Kidney capillary endothelial cell (primary cell): ENCODE results near the gene TSFM.
A peak's percentile ranks its signal among the peaks of the same experiment; 100 is the strongest.

ENCODE experiments used
- DNase-seq: peaks from one replicate; pipeline ENCODE4 v3.0.0-alpha.2; 2018; ENCODE audit warnings: low spot score

TSFM gene

DNA sequence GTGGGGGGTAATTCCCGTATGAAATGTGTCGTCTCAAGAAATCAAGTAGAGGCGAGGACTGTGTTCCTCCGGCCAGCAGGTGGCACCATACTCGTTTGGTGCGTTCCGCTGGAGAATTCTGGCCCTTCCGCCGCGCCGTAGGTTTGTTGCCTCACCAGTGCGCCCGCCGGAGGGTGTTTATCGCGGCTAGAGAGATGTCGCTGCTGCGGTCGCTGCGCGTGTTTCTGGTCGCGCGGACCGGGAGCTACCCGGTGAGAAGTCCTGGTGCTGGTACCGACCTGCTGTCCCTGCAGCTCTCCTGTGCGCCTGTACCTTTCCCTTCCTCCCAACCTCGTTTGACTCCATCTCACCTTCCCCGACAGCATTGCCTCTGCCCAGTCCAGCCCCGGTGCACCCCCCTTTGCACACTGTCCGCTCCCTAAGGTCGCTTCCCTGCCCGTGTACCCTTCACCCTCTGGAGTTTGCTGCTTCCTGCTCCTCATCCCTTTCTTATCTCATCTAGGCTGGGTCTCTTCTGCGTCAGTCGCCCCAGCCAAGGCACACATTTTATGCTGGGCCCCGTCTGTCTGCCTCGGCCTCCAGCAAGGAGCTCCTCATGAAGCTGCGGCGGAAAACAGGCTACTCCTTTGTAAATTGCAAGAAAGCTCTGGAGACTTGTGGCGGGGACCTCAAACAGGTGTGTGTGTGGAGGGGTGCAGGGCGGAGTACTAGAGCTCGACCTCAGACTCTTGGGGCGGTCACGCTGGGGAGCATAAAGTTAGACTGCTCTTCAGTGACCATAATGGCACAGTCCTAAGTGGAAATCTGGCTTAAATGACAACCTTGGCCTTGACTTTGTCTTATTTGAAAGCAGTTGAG lies at the start of gene TSFM:
TSFM (plus strand) TSS at position 180 of the 858 bp plus-strand sequence; CDS start at position 195, 15 bp downstream.
- peak; percentile 83 for DNase-seq

DNA sequence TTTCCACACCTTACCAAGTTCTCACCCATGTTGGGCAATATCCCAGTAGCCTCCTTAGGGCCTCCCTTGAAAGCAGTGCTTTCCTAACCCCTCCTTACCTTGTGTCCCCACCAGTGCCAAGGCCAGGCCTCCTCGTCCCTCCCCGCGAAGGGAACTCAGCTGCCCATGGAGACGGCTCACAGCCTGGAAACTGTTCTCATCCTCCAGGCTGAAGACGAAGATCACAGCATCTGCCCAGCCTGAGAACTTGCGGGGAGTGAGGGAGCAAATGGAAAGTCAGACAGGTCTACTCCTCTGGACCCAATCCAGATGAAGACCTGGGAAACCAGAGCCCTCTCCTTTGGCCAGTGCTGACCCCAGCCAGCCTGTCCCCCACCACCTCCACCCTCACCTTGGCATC lies 48.7 kb upstream of the TSFM start:
- DNase-seq: no peak

DNA sequence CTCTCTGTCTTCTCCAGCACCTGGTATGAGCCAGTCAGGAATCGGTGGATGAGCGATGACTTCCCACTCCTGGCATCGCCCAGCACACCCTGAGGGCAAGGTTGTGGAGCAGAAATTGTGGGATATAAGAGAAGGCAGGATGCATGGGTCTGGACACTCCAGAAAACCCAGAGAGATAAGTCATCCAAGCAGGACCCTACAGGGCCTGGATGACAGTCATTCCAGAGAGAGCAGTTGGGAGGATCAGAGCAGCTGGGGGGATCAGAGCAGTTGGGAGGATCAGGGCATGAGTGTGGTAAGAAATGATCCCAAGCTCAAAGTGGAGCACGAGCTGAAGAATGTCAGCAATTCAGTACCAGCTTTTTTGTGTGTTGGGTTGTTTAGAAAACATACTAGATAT lies 48.0 kb upstream of the TSFM start:
- DNase-seq: no peak

- DNase-seq: no peak
These were observed 47.3 kb upstream of the TSFM start for GRCh38 chr12:57735198-57735855.

GRCh38 chr12:57735952-57736740 lies 46.4 kb upstream of the TSFM start:
- DNase-seq: no peak

DNA sequence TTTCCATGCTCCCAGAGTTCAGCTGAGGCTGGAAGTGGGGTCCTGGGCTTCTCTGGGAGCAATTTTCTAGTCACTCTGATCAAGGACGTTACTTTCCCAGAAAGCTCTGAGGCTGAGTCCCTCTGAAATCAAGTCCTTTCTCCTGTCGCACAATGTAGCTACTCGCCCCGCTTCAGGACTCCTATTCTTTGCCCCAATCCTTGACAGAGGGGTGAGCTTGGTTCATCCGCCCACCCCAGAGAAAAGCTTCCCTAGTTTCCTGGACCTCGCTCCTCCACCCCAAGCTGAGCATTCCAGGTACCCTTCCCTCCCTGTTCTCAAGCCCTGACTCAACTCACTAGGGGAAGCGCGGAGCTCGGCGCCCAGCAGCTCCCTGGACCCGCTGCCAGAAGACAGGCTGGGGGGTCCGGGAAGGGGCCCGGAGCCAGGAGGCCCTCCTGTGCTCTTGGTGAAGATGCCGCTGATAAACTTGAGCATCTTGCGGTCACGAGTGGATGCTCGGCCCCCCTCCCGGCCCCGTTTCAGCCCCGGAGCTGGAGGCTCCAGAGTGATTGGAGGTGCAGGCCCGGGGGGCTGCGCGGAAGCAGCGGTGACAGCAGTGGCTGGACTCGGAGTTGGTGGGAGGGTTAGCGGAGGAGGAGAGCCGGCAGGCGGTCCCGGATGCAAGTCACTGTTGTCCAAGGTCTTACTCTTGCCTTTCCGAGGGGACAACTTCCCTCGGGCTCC lies 45.7 kb upstream of the TSFM start:
- no peak for DNase-seq

GRCh38 chr12:57737467-57738460 lies 44.8 kb upstream of the TSFM start:
- DNase-seq: no peak

- DNase-seq: no peak
These were observed 43.8 kb upstream of the TSFM start, which contains the start of gene AGAP2 for GRCh38 chr12:57738661-57739237. AGAP2 (minus strand) TSS chr12:57738742; CDS start chr12:57738246, 496 bp downstream.

DNA sequence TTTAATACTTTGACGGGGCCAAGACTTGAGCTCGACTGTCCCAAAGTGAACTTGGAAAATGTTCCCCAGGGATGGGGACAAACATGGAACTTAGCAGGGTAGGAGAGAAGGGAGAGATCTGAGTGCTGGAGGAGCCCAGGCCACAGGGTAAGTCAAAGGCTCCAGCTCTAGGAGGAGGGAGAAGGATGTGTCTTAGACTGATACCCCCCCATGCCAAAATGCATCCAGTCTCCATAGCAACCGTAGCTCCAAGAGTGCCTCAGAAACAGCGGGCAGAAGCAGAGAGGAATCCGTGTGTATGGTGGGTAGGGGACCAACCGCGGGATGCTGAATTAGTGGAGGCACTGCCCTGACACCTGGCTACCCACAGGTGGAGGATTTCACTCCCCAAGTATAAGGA lies 43.2 kb upstream of the TSFM start:
- no peak for DNase-seq

DNA sequence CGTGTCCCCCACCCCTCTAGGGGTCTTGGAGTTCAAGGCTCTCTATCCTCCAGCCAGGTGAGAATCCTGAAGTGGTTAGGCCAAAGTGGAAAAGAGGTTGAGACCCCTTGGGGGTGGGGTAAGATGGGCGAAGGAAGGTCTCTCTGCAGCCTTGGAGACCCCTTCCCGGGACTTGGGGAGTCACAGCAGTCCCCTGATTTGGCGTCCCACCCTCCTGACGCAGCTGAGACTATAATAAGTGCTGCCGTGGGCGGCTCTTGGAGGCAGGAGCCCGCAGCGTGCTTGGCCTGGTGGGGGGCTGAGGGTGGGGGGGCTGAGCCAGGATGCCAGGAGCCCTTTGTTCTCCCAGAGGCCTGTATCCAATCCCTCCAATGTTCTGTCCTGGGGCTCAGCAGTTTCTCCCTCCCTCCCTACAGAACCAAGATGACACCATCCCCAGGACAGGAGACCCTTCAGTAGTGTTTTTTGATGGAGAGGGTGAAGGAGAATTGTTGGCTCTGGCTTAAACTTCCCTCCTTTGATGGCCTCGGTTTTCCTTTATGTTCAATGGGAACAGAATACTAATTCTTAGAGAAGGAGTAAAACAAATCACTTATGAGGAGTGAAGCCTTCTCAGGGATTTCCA lies 42.6 kb upstream of the TSFM start:
- no peak for DNase-seq

- peak; percentile 36 for DNase-seq
These were observed 41.8 kb upstream of the TSFM start for GRCh38 chr12:57740656-57741412.

DNA sequence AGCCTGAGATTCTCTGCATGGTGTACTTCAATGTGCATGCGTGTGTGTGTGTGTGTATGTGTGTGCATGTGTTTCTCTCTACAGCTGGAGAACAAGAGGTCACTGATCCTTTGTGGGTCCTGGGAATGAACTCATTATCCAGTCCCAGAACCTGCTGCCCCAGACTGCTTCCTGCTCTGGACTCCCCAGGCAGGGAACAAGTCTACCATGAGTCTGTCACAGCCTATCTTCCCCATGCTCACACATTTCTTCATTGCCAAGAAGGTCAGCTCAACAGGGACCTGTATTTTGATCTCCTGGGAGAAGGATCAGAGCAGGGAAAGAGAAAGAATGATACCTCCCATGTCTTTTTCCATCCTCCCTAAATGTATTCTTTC lies 41.2 kb upstream of the TSFM start:
- no peak for DNase-seq

- DNase-seq: no peak
These were observed 40.5 kb upstream of the TSFM start for GRCh38 chr12:57741844-57742738.

DNA sequence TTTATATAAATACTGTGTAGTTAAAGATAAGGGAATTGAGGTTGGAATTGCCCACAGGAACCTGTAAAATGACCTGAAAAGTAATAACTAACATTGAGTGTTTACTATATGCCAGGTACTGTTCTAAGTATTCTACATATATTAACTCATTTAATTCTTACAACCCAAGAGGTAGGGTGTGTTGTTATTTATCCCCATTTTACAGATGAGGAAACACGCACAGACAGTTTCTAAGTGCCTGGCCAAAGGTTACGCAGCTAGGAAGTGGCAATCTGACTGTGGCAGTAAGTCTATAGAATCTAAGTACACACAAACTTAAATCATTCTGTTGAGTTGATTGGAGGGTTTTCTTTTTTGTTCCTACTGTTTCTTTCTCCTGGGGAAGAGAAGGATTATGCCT lies 38.8 kb upstream of the TSFM start:
- no peak for DNase-seq

- DNase-seq: no peak
These were observed 38.3 kb upstream of the TSFM start for GRCh38 chr12:57744194-57744776.

GRCh38 chr12:57744777-57745484 lies 37.7 kb upstream of the TSFM start, which contains the start of gene TSPAN31:
TSPAN31 (plus strand) TSS chr12:57745039; CDS start chr12:57745155, 116 bp downstream.
- DNase-seq: peak; percentile 98

GRCh38 chr12:57745485-57745881 lies 37.1 kb upstream of the TSFM start:
- no peak for DNase-seq
